GM12865 (cell line): ENCODE results near the gene ARHGAP22.

Experiments
- DNase-seq: peaks from one replicate; pipeline ENCODE4 v3.0.0; 2010; ENCODE audit warnings: low read depth
- H3K4me3 ChIP-seq: 2 replicates; pipeline ENCODE4 v1.5.1; 2011; ENCODE audit warnings: mild to moderate bottlenecking, low read depth, low read length, control low read depth
- CTCF ChIP-seq: IDR thresholded peaks from 2 replicates; pipeline ENCODE4 v1.5.1; 2011; ENCODE audit warnings: low read length, control low read depth, low read depth, inconsistent platforms; ENCODE audit not compliant: insufficient read depth; ENCODE audit errors: missing control alignments

ARHGAP22 gene

GRCh38 chr10:48500771-48501170 is 104.1 kb downstream of the ARHGAP22 start:
- no peak overlapping the region for H3K4me3 ChIP-seq
- no peak for DNase-seq
- TF ChIP-seq CTCF = no peak

GRCh38 chr10:48498940-48499510 is 105.8 kb downstream of the ARHGAP22 start:
- TF ChIP-seq CTCF = no peak
- no peak for DNase-seq
- no peak overlapping the region for H3K4me3 ChIP-seq

DNA sequence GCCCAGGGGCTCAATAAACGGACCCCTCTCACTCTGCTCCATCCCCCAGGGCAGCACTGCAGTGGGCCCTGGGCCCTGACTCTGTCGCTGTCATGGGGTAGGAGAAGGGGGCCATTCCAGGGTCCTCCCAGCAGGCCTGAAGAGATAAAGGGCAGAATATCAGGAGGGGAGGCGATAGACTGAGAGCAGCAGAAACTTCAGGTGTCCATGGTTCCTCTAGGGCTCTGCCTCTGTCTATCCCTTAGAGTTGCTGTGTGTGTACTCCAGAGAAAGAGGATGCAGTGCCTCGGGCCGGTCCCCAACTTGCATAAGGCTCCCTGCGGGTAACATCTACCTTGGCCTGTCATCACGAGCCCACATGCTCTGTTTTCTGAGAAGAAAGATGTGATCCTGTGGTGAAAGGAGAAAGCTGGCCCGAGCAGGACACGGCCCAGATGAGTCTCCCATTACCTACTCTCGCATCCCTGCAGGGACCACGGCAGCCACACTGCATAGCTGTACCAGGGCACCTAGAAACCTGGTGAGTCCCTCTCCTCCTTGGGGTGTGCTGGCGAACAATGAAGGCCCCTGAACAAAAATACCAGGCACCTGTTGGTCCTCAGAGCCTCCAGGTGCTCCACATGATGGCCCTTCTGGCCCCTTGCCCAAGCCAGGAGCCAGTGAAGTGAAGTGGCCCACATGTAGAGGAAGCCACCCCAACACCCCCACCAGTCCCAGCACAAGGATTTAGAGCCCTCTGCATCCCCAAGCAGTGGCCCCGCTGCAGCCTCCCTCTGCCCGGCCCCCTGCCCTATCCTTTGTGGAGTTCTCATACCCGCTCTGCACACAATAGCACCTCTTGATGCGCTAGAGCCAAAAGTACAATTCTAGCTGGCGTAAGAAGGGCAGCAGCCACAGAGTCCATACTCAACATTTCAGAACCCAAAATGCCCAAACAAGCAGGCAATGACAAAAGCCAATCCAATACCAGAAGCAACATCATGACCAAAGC is 106.8 kb downstream of the ARHGAP22 start:
- no peak for DNase-seq
- TF ChIP-seq CTCF = no peak
- H3K4me3 ChIP-seq = no peak overlapping the region

DNA sequence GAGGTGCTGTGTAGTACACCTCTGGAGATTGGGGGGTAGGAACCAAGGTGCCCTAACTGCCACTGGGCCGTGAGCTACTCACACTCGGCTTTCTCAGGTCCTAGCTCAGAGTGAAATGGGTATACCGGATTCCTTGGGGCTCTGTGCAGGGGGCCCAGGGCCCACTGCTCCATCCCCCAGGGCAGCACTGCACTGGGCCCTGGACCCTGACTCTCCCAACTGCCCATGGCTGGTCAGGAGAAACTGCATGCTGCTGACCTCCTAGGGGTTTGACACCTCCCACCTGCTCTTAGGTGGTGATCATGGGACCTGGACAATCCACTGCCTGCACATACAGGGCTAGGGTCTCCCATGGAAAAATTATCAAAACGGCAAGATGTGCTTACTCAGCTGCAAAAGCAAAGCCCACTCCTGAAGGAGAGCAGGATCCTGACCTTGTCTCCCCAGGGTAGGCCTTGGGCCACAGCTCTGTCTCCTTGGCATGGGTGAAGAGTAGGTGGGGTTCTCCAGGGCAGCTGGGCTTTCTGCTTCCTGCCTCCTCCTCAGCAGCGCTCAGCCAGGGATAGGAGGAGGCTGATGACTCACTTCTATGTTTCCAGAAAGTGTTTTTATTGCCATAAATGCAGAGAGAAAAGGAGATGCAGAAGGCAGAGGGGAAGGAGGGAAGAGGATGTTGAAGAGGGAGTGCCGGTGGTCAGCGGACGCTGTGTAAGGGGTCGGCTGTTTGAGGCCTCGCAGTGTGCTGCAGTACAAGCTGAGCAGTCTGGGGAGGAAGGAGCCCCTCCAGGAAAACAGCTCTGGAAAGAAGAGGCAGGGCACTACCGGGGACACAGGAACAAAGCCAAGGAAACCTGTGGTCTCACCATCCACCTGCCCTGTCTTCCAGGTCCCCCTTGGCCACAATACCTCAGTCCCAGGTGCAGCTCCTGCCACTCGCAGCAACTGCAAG is 107.8 kb downstream of the ARHGAP22 start:
- DNase-seq = no peak
- TF ChIP-seq CTCF = no peak
- H3K4me3 ChIP-seq = no peak overlapping the region

DNA sequence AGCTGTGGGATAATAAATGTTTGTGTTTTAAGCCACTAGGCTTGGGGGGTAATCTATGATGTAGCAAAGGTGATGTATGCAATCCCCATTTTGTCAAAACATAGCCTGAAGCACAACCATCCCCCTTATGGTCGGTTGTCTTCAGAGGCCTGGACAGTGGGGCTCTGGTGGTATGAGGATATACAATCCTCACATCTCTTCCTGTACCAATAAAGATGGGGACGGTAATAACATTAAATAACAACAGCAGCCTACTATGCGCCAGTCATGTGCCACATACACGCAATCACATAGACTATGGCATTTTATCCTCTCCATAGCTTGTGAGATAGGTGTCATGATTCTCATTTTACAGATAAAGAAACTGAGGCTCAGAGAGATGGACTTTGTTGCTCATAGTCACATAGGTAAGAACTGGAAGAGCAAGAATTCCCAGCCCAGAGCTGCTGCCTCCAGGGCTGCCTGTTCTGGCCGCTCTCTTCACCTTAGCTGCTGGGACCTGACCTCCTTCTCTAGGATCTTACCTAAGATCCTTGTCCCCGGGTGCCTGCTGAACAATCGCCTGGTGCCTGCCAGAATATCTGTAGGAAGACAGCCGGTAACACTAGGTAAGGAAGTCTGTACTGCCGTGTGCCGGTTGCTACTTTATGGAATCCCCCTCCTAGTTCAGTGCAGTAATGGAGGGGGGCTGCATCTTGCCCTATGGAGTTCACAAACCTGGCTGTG is 108.6 kb downstream of the ARHGAP22 start:
- no peak overlapping the region for H3K4me3 ChIP-seq
- DNase-seq = no peak
- TF ChIP-seq CTCF = no peak
